ENCODE results near the gene MGAT3.
"Not testable (repeated sequence)": the region's sequence is repeated elsewhere in the genome, so short reads cannot be mapped to it uniquely, and the experiment has no call there.

The MGAT3 gene, protein sequence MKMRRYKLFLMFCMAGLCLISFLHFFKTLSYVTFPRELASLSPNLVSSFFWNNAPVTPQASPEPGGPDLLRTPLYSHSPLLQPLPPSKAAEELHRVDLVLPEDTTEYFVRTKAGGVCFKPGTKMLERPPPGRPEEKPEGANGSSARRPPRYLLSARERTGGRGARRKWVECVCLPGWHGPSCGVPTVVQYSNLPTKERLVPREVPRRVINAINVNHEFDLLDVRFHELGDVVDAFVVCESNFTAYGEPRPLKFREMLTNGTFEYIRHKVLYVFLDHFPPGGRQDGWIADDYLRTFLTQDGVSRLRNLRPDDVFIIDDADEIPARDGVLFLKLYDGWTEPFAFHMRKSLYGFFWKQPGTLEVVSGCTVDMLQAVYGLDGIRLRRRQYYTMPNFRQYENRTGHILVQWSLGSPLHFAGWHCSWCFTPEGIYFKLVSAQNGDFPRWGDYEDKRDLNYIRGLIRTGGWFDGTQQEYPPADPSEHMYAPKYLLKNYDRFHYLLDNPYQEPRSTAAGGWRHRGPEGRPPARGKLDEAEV

DNA sequence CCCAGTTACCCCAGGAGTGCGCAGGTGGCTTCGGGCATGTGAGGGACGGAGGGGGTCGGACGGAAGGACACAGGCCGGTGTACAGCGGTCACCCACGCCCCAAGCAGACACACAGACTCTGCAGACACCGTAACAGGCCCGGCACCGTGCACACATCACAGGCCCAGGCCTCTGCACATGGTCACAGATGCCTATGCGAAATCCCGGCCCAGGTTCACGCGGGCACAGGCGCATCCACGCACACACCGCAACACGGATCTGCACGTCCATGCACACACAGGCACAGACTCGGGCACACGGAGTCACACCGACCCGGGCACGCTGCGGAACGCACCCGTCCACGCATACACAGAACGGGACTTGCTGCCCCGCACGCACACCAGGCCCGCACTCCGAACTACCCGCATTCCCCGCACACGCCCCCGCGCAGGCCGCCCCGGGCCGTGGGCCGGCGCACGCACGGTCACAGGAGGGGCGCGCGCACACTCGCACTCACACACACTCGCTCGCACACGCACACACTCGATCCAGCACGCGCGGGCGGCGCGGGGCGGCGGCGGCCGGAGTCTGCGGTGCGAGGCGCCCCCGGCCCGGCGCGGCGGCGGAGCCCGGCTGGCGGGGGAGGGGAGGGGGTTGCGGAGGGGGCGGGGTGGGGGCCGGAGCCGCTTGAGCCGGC lies at the start of gene MGAT3:
MGAT3 (plus strand) TSS at position 491 of the 676 bp plus-strand sequence. CDS start 30,336 bp downstream, outside the sequence.
- no peak for DNase-seq (ENCODE audit: low read depth)

- DNase-seq (ENCODE audit: low read depth) = no peak
These were observed 48.6 kb upstream of the MGAT3 start for GRCh38 chr22:39408173-39408572.

- no peak for DNase-seq (ENCODE audit: low read depth)
These were observed 48.0 kb upstream of the MGAT3 start for GRCh38 chr22:39408807-39409206.

DNA sequence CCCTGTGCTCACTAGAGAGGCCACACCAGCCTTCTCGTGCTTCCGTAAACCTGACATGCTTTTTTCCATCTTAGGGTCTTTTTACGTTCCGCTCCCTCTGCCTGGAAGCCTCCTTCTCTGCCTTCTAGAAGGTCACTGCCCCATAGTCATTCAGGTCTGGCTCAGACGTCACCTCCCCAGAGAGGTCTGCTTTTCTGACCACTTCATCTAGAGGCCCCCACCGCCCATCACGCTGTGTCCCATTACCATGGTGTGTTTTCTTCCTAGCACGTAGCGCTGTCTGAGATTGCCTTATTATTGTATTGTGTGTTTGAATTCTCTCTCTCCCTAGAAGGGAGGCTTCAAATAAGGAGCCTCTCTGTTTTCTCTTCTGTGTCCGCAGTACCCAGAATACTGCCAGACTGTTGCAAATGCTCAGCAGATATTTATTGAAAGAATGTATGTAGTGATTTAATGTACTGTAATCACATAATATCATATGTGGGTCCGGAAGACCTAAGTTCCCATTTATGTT lies 47.2 kb upstream of the MGAT3 start:
- no peak for DNase-seq (ENCODE audit: low read depth)

- no peak for DNase-seq (ENCODE audit: low read depth)
These were observed 46.5 kb upstream of the MGAT3 start for GRCh38 chr22:39410264-39410663.

DNA sequence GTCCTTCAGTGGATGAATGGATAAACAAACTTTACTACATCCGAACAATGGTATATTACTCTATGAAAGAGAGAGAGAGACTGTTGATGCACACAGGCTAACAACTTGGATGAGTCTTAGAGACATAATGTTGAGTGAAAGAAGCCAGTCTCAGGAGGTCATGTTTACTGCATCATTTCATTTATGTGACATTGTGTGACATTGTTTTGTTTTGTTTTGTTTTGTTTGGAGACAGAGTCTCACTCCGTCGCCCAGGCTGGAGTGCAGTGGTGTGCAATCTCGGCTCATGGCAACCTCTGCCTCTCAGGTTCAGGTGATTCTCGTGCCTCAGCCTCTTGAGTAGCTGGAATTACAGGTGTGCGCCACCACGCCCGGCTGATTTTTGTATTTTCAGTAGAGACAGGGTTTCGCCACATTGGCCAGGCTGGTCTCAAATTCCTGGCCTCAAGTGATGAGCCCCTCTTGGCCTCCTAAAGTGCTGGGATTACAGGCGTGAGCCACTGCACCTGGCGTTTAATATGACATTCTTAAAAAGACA lies 44.9 kb upstream of the MGAT3 start:
- not testable (repeated sequence) for DNase-seq (ENCODE audit: low read depth)

DNA sequence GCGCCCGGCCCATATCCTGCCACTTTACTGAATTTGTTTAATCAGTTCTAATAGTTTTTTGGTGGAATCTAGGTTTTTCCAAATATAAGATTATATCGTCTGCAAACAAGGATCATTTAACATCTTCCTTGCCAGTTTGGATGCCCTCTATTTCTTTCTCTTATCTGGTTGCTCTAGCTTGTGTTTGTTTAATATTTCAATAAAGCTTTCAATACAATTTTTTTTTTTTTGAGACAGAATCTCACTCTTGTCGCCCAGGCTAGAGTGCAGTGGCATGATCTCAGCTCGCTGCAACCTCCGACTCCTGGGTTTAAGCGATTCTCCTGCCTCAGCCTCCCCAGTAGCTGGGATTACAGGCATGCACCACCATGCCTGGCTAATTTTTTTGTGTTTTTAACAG lies 43.6 kb upstream of the MGAT3 start:
- DNase-seq (ENCODE audit: low read depth) = not testable (repeated sequence)

DNA sequence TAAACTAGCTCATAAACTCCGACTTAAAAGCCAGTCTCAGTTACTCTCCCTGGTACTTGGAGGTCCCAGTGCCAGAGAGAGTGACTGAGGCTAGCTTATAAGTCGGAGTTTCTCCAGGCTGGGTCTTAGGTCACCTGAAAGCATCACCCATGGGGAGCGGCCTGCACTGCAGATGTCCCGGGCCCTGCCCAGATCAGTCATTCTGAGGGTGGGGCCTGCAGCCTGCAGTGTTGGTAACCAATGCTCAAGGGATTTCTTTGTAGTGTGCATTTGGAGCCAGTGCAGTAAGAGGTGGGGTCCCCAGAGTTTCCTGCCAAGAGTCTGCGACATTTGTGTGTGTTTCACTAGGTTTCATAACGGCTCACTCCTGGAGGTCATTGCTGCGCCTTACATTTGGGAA lies 42.4 kb upstream of the MGAT3 start:
- no peak for DNase-seq (ENCODE audit: low read depth)

GRCh38 chr22:39414886-39415285 lies 41.9 kb upstream of the MGAT3 start:
- DNase-seq (ENCODE audit: low read depth) = no peak

DNA sequence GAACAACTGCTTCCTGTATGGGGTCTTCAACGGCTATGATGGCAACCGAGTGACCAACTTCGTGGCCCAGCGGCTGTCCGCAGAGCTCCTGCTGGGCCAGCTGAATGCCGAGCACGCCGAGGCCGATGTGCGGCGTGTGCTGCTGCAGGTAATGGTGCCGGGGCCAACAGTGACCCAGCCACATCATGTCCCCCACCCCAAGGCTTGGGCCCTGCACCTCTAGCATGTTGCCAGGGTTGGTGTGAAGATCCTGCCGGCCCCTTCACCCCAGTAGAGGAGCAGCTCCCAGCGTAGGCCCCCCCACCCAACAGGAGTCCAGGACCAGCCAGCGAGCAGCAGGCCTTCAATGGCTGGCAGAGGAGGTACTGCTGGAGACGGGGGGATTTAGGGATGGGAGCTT lies 41.3 kb upstream of the MGAT3 start:
- DNase-seq (ENCODE audit: low read depth) = no peak

- DNase-seq (ENCODE audit: low read depth) = no peak
These were observed 40.5 kb upstream of the MGAT3 start for GRCh38 chr22:39416319-39416718.

DNA sequence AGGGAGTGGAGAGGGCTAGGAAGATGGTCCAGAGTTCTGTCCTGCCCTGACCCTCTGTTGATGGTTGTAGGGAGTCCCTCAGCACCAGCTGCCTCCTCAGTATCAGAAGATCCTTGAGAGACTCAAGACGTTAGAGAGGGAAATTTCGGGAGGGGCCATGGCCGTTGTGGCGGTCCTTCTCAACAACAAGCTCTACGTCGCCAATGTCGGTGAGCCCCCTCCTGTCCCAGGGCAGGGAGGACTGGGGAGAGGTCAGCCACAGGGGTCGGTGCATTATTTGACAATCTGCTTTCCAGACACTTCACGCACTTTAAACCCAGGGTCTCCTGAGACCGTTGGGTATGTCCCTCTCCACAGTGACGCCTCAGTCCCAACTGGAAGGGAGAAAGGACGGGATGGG lies 39.2 kb upstream of the MGAT3 start:
- no peak for DNase-seq (ENCODE audit: low read depth)

DNA sequence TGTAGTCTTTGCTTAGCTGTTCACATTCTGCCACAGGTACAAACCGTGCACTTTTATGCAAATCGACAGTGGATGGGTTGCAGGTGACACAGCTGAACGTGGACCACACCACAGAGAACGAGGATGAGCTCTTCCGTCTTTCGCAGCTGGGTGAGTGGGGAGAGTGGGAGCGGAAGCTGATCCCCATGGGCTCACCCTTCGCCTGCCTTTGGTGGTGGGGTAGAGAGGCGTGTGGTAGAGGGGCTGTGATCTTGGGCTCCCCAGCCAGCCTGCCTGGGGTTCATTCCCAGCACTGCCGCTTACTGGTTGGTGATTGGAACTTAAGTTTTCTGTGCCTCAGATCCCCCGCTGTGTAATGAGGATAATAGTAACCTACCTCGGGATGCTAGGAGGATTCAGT lies 38.1 kb upstream of the MGAT3 start:
- no peak for DNase-seq (ENCODE audit: low read depth)

DNA sequence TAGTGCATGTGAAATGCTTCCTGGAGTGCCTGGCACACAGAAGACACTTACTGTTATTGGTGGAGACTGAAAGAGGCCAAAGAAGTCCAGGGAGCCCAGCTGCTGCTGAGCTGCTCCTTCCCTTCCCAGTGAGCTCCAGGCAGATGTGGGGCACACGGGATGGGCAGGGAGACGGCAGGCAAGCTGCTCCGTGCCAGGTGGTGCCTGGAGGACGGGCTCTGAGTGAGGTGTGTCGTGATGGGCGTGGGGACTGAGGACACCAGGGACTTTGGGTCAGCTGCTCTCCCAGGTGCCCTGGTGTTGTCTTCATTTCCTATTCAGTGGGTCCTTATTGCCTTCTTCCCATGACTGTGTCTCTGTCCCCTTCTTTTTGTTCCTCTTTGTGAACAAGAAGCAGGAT lies 37.7 kb upstream of the MGAT3 start:
- no peak for DNase-seq (ENCODE audit: low read depth)

- DNase-seq (ENCODE audit: low read depth) = no peak
These were observed 36.9 kb upstream of the MGAT3 start for GRCh38 chr22:39419911-39420310.

DNA sequence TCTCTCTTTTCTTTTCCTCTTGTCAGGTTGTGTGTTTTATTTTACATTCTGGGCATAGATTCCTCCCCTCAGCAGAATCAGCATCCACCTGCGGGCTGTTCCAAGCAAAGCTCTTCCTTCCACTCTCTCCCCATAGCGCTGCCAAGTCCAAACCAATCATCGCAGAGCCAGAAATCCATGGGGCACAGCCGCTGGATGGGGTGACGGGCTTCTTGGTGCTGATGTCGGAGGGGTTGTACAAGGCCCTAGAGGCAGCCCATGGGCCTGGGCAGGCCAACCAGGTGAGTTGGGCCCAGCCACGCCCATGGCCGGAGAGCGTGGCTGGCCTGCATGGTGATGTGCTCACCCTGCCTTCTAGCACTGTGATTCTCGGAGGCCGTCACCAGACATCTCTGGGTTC lies 35.1 kb upstream of the MGAT3 start:
- no peak for DNase-seq (ENCODE audit: low read depth)

GRCh38 chr22:39422101-39422500 lies 34.7 kb upstream of the MGAT3 start:
- no peak for DNase-seq (ENCODE audit: low read depth)

DNA sequence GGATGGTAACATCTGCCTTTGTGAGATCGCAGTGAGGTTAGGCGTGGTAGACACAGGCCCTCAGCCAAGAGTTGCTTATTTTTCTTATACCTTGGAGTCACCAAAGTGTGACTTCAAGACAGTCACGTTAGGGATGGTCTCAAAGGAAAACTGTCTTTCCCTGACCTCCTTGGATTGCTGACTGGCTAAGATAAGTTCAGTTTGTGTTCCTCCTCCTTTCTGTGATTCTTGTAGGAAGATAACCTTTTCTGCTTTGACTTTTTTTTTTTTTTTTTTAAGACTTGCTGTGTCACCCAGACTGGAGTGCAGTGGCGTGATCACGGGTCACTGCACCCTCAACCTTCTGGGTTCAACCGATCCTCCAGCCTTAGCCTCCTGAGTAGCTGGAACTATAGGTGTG lies 34.1 kb upstream of the MGAT3 start:
- no peak for DNase-seq (ENCODE audit: low read depth)

- no peak for DNase-seq (ENCODE audit: low read depth)
These were observed 32.8 kb upstream of the MGAT3 start for GRCh38 chr22:39423976-39424375.

DNA sequence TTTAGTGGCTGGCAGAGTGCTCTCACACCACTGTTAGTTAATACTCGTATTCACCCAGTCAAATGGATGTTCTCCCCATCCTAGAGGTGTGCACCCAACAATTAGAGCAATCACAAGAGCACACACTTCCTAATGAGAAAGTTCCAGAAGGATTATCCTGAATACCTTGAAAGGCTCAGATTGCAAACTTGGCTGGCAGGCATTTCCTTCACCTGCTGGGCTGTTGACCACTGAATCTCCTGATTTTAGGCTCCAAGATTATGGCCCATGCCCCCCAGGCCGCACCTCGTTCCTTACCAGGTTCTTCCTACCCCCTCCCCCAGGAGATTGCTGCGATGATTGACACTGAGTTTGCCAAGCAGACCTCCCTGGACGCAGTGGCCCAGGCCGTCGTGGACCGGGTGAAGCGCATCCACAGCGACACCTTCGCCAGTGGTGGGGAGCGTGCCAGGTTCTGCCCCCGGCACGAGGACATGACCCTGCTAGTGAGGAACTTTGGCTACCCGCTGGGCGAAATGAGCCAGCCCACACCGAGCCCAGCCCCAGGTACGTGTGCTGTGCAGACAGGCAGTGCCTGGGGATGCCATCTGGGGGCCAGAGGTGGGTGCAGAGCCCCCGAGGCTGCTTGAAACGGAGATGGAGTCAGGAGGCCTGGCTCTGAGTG lies 30.3 kb upstream of the MGAT3 start:
- no peak for DNase-seq (ENCODE audit: low read depth)

GRCh38 chr22:39427751-39428596 lies 28.8 kb upstream of the MGAT3 start:
- DNase-seq (ENCODE audit: low read depth) = no peak

Measured in ELR (cell line).